ENCODE results near the gene CCDC85A.

DNA sequence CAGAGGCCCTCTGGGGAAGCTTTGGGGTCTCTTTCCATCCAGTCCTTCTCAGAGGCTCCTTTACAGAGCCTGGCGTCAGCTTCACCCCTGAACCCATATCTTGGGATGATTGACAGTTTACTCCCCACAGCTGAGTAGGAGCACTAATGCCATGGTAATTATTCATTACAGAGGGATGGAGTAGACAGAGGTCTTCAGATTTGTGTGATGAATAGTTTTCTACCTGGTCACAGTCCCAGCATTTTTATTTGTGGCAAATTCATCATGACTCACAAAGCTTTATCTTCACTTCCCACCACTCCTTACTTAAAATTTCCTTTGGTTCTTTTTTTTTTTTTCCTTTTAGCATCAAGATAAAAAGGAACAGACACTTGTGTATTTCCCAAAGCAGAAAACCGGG is 104.2 kb downstream of the CCDC85A start:
- TF ChIP-seq, protein P1, sequence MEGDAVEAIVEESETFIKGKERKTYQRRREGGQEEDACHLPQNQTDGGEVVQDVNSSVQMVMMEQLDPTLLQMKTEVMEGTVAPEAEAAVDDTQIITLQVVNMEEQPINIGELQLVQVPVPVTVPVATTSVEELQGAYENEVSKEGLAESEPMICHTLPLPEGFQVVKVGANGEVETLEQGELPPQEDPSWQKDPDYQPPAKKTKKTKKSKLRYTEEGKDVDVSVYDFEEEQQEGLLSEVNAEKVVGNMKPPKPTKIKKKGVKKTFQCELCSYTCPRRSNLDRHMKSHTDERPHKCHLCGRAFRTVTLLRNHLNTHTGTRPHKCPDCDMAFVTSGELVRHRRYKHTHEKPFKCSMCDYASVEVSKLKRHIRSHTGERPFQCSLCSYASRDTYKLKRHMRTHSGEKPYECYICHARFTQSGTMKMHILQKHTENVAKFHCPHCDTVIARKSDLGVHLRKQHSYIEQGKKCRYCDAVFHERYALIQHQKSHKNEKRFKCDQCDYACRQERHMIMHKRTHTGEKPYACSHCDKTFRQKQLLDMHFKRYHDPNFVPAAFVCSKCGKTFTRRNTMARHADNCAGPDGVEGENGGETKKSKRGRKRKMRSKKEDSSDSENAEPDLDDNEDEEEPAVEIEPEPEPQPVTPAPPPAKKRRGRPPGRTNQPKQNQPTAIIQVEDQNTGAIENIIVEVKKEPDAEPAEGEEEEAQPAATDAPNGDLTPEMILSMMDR (IDR thresholded peaks at IDR 0.05 in 8 of 11, conservative IDR thresholded peaks at IDR 0.05 in 3 of 11), result no peak
- no peak for TF ChIP-seq POLR2A (IDR thresholded peaks at IDR 0.05)
- no peak for TF ChIP-seq POLR2AphosphoS5 (IDR thresholded peaks at IDR 0.05)

All from spleen (tissue), 7 donors.